ENCODE results near the gene CARD11.

GRCh38 chr7:2956076-2956475 is 87.6 kb downstream of the CARD11 start:
- TF ChIP-seq CTCF (conservative IDR thresholded peaks at IDR 0.05; ENCODE audit: low read depth in 2 of 2) (no peak), POLR2AphosphoS5 (IDR thresholded peaks at IDR 0.05; ENCODE audit: low read depth) (no peak), CREB1 (CRISPR knock-in tag; IDR thresholded peaks at IDR 0.05; ENCODE audit: low read depth) (no peak)
